Epithelial cell of proximal tubule (primary cell): ENCODE measurements around the gene SUCNR1. TPM values are rescaled to one million over a fixed set of nuclear protein-coding genes. Genes with fewer than 3 reads are reported as not detected.
"Not testable (repeated sequence)": the region's sequence is repeated elsewhere in the genome, so short reads cannot be mapped to it uniquely, and the experiment has no call there.

ENCODE experiments used
- DNase-seq: peaks from one replicate; pipeline ENCODE4 v3.0.0-alpha.2; 2011; ENCODE audit warnings: low read depth
- H3K4me3 ChIP-seq: 2 replicates; pipeline ENCODE4 v1.5.1; 2011; ENCODE audit warnings: low read depth, mild to moderate bottlenecking, low read length
- total RNA-seq: library from RNA; depleted of rRNA; stranded (reverse); fragments of >200 nt; gene quantifications from 2 replicates; pipeline ENCODE4 v1.2.3, GENCODE V29; 2015
- TF ChIP-seq, protein P1 (sequence below): conservative IDR thresholded peaks from 2 replicates; pipeline ENCODE4 v1.5.1; 2012; ENCODE audit warnings: low read depth, mild to moderate bottlenecking, low read length

Gene SUCNR1
- total RNA-seq, 1 donor from 2014 or later: 0.81 TPM

- TF ChIP-seq, protein P1, sequence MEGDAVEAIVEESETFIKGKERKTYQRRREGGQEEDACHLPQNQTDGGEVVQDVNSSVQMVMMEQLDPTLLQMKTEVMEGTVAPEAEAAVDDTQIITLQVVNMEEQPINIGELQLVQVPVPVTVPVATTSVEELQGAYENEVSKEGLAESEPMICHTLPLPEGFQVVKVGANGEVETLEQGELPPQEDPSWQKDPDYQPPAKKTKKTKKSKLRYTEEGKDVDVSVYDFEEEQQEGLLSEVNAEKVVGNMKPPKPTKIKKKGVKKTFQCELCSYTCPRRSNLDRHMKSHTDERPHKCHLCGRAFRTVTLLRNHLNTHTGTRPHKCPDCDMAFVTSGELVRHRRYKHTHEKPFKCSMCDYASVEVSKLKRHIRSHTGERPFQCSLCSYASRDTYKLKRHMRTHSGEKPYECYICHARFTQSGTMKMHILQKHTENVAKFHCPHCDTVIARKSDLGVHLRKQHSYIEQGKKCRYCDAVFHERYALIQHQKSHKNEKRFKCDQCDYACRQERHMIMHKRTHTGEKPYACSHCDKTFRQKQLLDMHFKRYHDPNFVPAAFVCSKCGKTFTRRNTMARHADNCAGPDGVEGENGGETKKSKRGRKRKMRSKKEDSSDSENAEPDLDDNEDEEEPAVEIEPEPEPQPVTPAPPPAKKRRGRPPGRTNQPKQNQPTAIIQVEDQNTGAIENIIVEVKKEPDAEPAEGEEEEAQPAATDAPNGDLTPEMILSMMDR: no peak
- no peak for DNase-seq
- H3K4me3 ChIP-seq: no peak overlapping the region
Observed at GRCh38 chr3:151880416-151880690, 6.9 kb downstream of the SUCNR1 start.

DNA sequence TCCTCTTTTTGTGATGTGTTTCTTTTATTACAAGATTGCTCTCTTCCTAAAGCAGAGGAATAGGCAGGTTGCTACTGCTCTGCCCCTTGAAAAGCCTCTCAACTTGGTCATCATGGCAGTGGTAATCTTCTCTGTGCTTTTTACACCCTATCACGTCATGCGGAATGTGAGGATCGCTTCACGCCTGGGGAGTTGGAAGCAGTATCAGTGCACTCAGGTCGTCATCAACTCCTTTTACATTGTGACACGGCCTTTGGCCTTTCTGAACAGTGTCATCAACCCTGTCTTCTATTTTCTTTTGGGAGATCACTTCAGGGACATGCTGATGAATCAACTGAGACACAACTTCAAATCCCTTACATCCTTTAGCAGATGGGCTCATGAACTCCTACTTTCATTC, 7.7 kb downstream of the SUCNR1 start:
- TF ChIP-seq, protein P1: no peak
- DNase-seq: no peak
- H3K4me3 ChIP-seq: no peak overlapping the region

DNA sequence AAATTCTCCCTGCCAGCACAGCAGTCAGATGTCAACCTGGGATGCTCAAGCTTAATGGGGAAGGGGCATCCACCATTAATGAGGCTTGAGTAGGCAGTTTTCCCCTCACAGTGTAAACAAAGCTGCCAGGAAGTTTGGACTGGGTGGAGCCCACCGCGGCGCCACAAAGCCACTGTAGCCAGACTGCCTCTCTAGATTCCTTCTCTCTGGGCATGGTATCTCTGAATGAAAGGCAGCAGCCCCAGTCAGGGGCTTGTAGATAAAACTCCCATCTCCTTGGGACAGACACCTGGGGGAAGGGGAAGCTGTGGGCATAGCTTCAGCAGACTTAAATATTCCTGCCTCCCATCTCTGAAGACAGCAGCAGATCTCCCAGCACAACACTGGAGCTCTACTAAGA, 12.0 kb downstream of the SUCNR1 start:
- H3K4me3 ChIP-seq, DNase-seq: not testable (repeated sequence)

DNA sequence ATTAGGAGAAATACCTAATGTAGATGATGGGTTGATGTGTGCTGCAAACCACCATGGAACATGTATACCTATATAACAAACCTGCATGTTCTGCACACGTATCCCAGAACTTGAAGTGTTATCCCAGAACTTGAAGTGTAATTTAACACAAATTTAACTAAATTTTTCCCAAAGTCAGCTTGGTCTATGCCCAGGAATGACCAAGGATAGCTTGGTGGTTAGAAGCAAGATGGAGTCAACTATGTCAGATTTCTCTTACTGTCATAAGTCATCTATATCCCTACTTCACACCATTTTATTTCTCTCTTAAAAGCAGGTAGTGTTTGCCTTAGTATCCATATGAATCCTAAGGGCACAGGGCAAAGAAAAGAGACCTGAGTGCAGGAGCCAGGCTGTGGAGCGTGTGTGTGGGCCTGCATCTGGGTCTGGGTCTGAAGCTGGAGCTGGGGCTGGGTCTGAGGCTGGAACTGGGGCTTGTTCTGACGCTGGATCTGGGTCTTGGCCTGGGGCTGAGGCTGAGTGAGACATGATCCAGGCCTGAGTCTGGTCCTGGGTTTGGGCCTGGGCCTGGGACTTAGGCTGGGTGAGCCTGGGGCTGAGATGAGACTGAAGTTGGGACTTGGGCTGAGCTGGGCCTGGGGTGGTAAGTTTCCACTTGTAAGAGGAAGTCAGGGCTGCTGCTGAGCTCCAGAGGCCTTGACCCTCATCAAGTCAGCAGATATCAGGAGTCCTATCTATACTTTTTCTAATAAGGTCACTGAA, 14.2 kb downstream of the SUCNR1 start:
- not testable (repeated sequence) for H3K4me3 ChIP-seq, DNase-seq

GRCh38 chr3:151890721-151891141, 17.3 kb downstream of the SUCNR1 start:
- no peak for DNase-seq
- TF ChIP-seq, protein P1: no peak

GRCh38 chr3:151891721-151892120, 18.3 kb downstream of the SUCNR1 start:
- TF ChIP-seq, protein P1: no peak
- no peak overlapping the region for H3K4me3 ChIP-seq
- no peak for DNase-seq

More at GRCh38 chr3:151890721-151891141, 17.3 kb downstream of the SUCNR1 start:
- H3K4me3 ChIP-seq: no peak overlapping the region

GRCh38 chr3:151894219-151894618, 20.8 kb downstream of the SUCNR1 start:
- no peak for DNase-seq
- no peak overlapping the region for H3K4me3 ChIP-seq
- TF ChIP-seq, protein P1: no peak

DNA sequence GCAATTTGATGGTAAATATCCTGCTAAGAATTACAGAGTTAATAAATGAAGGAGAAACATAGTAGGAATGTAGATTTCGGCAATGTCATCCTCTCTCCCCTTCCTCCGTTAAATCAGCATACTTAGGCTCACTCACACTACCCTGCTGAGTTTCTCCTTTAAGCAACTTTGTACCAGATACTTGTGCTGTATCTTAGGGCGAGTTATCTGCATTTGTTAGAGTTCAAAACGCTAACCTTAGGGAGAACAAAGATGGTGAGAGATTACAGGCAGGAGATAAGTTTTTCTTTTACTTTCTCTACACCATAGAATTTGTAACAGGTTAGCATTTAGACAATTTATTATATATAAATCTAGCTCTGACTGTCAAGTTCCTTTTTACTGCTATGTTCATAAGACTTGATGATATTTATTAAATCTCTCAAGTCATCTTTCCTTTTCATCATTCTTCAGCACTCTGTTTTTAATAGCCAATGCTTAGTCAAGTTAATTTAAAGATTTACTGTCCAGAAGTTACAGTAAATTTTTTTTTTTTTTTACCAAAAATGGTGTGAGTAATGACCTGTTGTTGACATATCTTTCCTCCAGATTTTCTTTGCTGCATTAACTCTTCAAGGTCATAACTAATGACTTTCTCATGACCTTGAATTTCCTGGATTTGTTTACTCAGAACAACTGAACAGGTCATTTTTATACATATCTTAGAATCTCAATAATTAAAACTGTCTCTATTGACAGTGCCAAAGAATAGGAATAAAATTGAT, 22.2 kb downstream of the SUCNR1 start:
- DNase-seq: no peak
- H3K4me3 ChIP-seq: no peak overlapping the region
- TF ChIP-seq, protein P1: no peak
